ENCODE measurements around the gene RTL5. TPM values are rescaled to one million over a fixed set of nuclear protein-coding genes. Genes with fewer than 3 reads are reported as not detected.

The RTL5 gene
- total and polyA plus RNA-seq, 2 experiments from 2014 or later, result 0.31 to 0.94 TPM

GRCh38 chrX:72123471-72124185 lies 8.1 kb downstream of the RTL5 start:
- no peaks in the 10 kb centered on the region for H3K9me2 ChIP-seq (ENCODE audit: insufficient read depth)
- H3K4me2 ChIP-seq, result peak overlapping the region; percentile 66; the same call in 1 of the 2 replicates
- H3K36me3 ChIP-seq (ENCODE audit: insufficient read depth), result no peaks in the 10 kb centered on the region
- no peaks in the 10 kb centered on the region for H3K79me2 ChIP-seq (replicated peaks; ENCODE audit: insufficient read depth)
- peaks cover 4% of the 10 kb centered on the region; the same call in 1 of the 2 replicates for H3K27me3 ChIP-seq (ENCODE audit: insufficient read depth)
- TF ChIP-seq, protein P1, sequence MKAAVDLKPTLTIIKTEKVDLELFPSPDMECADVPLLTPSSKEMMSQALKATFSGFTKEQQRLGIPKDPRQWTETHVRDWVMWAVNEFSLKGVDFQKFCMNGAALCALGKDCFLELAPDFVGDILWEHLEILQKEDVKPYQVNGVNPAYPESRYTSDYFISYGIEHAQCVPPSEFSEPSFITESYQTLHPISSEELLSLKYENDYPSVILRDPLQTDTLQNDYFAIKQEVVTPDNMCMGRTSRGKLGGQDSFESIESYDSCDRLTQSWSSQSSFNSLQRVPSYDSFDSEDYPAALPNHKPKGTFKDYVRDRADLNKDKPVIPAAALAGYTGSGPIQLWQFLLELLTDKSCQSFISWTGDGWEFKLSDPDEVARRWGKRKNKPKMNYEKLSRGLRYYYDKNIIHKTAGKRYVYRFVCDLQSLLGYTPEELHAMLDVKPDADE (IDR thresholded peaks at IDR 0.05), result peak; percentile 23; the same call in 1 of the 2 replicates
- TF ChIP-seq, protein P2, sequence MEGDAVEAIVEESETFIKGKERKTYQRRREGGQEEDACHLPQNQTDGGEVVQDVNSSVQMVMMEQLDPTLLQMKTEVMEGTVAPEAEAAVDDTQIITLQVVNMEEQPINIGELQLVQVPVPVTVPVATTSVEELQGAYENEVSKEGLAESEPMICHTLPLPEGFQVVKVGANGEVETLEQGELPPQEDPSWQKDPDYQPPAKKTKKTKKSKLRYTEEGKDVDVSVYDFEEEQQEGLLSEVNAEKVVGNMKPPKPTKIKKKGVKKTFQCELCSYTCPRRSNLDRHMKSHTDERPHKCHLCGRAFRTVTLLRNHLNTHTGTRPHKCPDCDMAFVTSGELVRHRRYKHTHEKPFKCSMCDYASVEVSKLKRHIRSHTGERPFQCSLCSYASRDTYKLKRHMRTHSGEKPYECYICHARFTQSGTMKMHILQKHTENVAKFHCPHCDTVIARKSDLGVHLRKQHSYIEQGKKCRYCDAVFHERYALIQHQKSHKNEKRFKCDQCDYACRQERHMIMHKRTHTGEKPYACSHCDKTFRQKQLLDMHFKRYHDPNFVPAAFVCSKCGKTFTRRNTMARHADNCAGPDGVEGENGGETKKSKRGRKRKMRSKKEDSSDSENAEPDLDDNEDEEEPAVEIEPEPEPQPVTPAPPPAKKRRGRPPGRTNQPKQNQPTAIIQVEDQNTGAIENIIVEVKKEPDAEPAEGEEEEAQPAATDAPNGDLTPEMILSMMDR (conservative IDR thresholded peaks at IDR 0.05; ENCODE audit: low read depth in 2 of 2), result no peak
- Mint-ChIP-seq H3K27ac (peak overlapping the region; percentile 92), H3K4me3 (peak overlapping the region; percentile 37; the same call in 1 of the 3 replicates), H3K9me3 (no peaks in the 10 kb centered on the region; the same call in 2 of the 3 replicates), H3K4me1 (peaks cover 41% of the 10 kb centered on the region), H3K27me3 (ENCODE audit: insufficient read depth, low read depth, poor library complexity) (peaks cover 14% of the 10 kb centered on the region), H3K36me3 (ENCODE audit: low read depth) (peaks cover 4% of the 10 kb centered on the region; the same call in 1 of the 3 replicates)
- peak overlapping the region; percentile 91 for H3K27ac ChIP-seq (ENCODE audit: low read depth)
- no peaks in the 10 kb centered on the region for H4K20me1 ChIP-seq (replicated peaks; ENCODE audit: insufficient read depth)
- DNase-seq (ENCODE audit: low spot score), result peak; percentile 84
- peaks cover 6% of the 10 kb centered on the region for H3K4me1 ChIP-seq (ENCODE audit: insufficient read depth)
- peak; percentile 79 for ATAC-seq
- no peaks in the 10 kb centered on the region for H3F3A ChIP-seq (replicated peaks; ENCODE audit: low read depth)
- H3K4me3 ChIP-seq, result no peak overlapping the region
- no peak overlapping the region for H2AFZ ChIP-seq

DNA sequence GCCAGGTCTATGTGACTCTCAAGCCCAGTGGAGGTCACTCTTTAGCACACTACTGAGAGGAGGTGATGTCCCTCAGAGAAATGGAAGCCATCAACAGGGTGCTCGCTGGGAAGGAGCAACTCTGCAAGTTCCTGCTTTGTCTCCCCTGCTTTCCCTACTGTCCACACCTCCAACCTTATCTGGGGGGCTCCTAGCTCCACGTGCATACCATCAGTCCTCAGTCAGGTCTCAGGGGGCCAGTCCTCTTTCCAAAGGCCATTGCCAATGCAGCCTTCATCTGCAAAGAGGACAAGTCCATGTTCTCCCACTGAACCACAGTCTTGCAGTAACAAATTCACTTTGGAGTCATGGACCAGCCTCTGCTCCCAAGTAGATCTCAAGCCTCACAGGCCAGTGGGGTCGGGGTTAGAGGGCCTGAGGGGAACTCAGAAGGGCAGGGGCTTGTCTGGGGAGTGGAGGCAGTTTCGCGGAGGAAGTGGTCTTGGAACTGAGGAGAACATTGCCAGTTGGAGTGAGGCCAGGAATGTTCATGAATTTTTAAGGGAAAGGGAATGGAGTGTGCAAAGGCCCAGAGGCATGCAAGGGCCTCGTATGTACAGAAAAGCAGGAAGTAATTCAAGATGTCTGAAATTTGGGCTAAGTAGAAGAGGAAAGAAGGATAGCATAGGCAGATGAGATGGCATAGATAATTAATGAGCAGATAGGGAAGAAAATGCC lies 8.9 kb downstream of the RTL5 start:
- H3K4me3 Mint-ChIP-seq, result no peak overlapping the region; the same call in 2 of the 3 replicates
- Histone ChIP-seq H3K27ac (ENCODE audit: low read depth) (peak overlapping the region; percentile 91), H3K79me2 (replicated peaks; ENCODE audit: insufficient read depth) (no peaks in the 10 kb centered on the region), H3F3A (replicated peaks; ENCODE audit: low read depth) (no peaks in the 10 kb centered on the region), H3K27me3 (ENCODE audit: insufficient read depth) (no peaks in the 10 kb centered on the region), H3K36me3 (ENCODE audit: insufficient read depth) (no peaks in the 10 kb centered on the region), H3K4me2 (peak overlapping the region; percentile 51; the same call in 1 of the 2 replicates), H3K4me1 (ENCODE audit: insufficient read depth) (peaks cover 6% of the 10 kb centered on the region), H2AFZ (no peak overlapping the region), H4K20me1 (replicated peaks; ENCODE audit: insufficient read depth) (no peaks in the 10 kb centered on the region), H3K9me2 (ENCODE audit: insufficient read depth) (no peaks in the 10 kb centered on the region), H3K4me3 (no peak overlapping the region)
- peaks cover 38% of the 10 kb centered on the region for H3K4me1 Mint-ChIP-seq
- ATAC-seq (no peak), DNase-seq (ENCODE audit: low spot score) (no peak)
- peak overlapping the region; percentile 92 for H3K27ac Mint-ChIP-seq
- H3K9me3 Mint-ChIP-seq, result no peaks in the 10 kb centered on the region; the same call in 2 of the 3 replicates
- peaks cover 4% of the 10 kb centered on the region; the same call in 1 of the 3 replicates for H3K36me3 Mint-ChIP-seq (ENCODE audit: low read depth)
- peaks cover 10% of the 10 kb centered on the region for H3K27me3 Mint-ChIP-seq (ENCODE audit: insufficient read depth, low read depth, poor library complexity)
- TF ChIP-seq, protein P3, sequence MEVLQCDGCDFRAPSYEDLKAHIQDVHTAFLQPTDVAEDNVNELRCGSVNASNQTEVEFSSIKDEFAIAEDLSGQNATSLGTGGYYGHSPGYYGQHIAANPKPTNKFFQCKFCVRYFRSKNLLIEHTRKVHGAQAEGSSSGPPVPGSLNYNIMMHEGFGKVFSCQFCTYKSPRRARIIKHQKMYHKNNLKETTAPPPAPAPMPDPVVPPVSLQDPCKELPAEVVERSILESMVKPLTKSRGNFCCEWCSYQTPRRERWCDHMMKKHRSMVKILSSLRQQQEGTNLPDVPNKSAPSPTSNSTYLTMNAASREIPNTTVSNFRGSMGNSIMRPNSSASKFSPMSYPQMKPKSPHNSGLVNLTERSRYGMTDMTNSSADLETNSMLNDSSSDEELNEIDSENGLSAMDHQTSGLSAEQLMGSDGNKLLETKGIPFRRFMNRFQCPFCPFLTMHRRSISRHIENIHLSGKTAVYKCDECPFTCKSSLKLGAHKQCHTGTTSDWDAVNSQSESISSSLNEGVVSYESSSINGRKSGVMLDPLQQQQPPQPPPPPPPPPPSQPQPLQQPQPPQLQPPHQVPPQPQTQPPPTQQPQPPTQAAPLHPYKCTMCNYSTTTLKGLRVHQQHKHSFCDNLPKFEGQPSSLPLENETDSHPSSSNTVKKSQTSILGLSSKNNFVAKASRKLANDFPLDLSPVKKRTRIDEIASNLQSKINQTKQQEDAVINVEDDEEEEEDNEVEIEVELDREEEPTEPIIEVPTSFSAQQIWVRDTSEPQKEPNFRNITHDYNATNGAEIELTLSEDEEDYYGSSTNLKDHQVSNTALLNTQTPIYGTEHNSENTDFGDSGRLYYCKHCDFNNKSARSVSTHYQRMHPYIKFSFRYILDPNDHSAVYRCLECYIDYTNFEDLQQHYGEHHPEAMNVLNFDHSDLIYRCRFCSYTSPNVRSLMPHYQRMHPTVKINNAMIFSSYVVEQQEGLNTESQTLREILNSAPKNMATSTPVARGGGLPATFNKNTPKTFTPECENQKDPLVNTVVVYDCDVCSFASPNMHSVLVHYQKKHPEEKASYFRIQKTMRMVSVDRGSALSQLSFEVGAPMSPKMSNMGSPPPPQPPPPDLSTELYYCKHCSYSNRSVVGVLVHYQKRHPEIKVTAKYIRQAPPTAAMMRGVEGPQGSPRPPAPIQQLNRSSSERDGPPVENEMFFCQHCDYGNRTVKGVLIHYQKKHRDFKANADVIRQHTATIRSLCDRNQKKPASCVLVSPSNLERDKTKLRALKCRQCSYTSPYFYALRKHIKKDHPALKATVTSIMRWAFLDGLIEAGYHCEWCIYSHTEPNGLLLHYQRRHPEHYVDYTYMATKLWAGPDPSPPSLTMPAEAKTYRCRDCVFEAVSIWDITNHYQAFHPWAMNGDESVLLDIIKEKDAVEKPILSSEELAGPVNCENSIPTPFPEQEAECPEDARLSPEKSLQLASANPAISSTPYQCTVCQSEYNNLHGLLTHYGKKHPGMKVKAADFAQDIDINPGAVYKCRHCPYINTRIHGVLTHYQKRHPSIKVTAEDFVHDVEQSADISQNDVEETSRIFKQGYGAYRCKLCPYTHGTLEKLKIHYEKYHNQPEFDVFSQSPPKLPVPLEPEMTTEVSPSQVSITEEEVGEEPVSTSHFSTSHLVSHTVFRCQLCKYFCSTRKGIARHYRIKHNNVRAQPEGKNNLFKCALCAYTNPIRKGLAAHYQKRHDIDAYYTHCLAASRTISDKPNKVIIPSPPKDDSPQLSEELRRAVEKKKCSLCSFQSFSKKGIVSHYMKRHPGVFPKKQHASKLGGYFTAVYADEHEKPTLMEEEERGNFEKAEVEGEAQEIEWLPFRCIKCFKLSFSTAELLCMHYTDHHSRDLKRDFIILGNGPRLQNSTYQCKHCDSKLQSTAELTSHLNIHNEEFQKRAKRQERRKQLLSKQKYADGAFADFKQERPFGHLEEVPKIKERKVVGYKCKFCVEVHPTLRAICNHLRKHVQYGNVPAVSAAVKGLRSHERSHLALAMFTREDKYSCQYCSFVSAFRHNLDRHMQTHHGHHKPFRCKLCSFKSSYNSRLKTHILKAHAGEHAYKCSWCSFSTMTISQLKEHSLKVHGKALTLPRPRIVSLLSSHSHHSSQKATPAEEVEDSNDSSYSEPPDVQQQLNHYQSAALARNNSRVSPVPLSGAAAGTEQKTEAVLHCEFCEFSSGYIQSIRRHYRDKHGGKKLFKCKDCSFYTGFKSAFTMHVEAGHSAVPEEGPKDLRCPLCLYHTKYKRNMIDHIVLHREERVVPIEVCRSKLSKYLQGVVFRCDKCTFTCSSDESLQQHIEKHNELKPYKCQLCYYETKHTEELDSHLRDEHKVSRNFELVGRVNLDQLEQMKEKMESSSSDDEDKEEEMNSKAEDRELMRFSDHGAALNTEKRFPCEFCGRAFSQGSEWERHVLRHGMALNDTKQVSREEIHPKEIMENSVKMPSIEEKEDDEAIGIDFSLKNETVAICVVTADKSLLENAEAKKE (CRISPR knock-in tag; IDR thresholded peaks at IDR 0.05), result no peak
- no peak for TF ChIP-seq ZNF331 (CRISPR knock-in tag; IDR thresholded peaks at IDR 0.05; ENCODE audit: low read depth)
- TF ChIP-seq STAT1 (IDR thresholded peaks at IDR 0.05; ENCODE audit: unreplicated experiment), result no peak
- TF ChIP-seq JUNB (IDR thresholded peaks at IDR 0.05; ENCODE audit: unreplicated experiment), result no peak
- no peak for TF ChIP-seq EZH2phosphoT487 (IDR thresholded peaks at IDR 0.05; ENCODE audit: unreplicated experiment)
- TF ChIP-seq POLR2AphosphoS5 (IDR thresholded peaks at IDR 0.05; ENCODE audit: low read depth), result no peak
- no peak for TF ChIP-seq ZNF114 (CRISPR knock-in tag; IDR thresholded peaks at IDR 0.05)
- no peak for TF ChIP-seq NANOG (IDR thresholded peaks at IDR 0.05; ENCODE audit: borderline replicate concordance)

Data from GM23338 (cell line).